GM21619 (cell line): ENCODE measurements around the gene FABP6.

ENCODE experiments used
- ATAC-seq: cut with Tn5 transposase; IDR thresholded peaks from one replicate; pipeline ENCODE4 v1.9.1; 2021; ENCODE audit not compliant: unreplicated experiment

The FABP6 gene

DNA sequence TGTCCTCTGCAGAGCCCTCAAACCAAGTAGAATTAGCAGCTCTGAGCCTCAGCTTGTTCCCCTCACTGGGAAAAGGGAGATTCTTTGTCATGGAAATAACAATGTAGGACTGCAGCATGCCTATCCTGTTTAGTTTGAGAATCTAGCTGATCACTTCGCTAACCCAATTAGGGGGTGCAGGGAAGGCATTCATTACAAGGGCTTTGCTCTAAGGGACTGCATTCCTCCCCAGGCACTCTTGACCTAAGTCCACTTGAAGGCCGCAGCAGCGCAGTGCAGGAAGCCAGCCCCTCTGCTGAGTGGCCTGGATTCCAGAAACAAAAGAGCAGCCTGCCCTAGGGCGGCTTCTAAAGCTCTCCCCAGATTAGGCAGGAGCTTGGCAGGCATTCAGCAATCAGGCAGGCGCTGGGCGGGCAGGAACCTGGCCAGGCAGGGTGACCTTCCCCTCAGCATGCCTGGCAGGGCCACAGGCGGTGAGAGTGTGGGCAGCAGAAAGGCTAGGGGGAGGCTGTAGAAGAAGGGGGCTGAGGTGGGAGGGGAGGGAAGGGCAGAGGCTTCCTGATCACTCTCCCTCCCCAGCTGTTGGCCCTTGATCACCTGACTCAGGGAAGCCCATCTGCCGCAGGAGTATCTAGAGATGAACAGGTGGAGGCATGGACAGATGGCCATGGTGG is 58.2 kb downstream of the FABP6 start:
- ATAC-seq: no peak
